Inferior parietal cortex (tissue), 1 donor: ENCODE measurements around the gene NOM1.
"Not testable (repeated sequence)": the region's sequence is repeated elsewhere in the genome, so short reads cannot be mapped to it uniquely, and the experiment has no call there.

Experiments used
- DNase-seq: peaks from one replicate; pipeline ENCODE4 v3.0.0-alpha.2; 2016; ENCODE audit errors: extremely low spot score

Gene NOM1

GRCh38 chr7:156949541-156950380, at the start of gene NOM1:
Gene NOM1, plus strand, starts transcription at chr7:156949712. Its CDS starts 26 bp downstream, at chr7:156949738.
- peak; percentile 87 for DNase-seq

- not testable (repeated sequence) for DNase-seq
Observed at GRCh38 chr7:156900093-156900492, 49.4 kb upstream of the NOM1 start.

GRCh38 chr7:156903232-156903909, 46.1 kb upstream of the NOM1 start:
- no peak for DNase-seq

- no peak for DNase-seq
Observed at GRCh38 chr7:156906200-156906649, 43.3 kb upstream of the NOM1 start.

GRCh38 chr7:156907656-156908055, 41.9 kb upstream of the NOM1 start:
- no peak for DNase-seq

GRCh38 chr7:156909574-156910252, 39.8 kb upstream of the NOM1 start:
- DNase-seq: not testable (repeated sequence)

- DNase-seq: no peak
Observed at GRCh38 chr7:156918635-156919034, 30.9 kb upstream of the NOM1 start.

- no peak for DNase-seq
Observed at GRCh38 chr7:156919132-156919713, 30.3 kb upstream of the NOM1 start.

GRCh38 chr7:156920076-156920475, 29.4 kb upstream of the NOM1 start:
- no peak for DNase-seq

- not testable (repeated sequence) for DNase-seq
Observed at GRCh38 chr7:156920487-156921373, 28.8 kb upstream of the NOM1 start.

GRCh38 chr7:156922304-156922703, 27.2 kb upstream of the NOM1 start:
- DNase-seq: not testable (repeated sequence)

- DNase-seq: not testable (repeated sequence)
Observed at GRCh38 chr7:156925821-156926220, 23.7 kb upstream of the NOM1 start.

GRCh38 chr7:156927571-156928405, 21.7 kb upstream of the NOM1 start:
- no peak for DNase-seq

GRCh38 chr7:156928406-156928747, 21.1 kb upstream of the NOM1 start:
- no peak for DNase-seq

- no peak for DNase-seq
Observed at GRCh38 chr7:156929789-156930539, 19.5 kb upstream of the NOM1 start.

GRCh38 chr7:156932006-156932405, 17.5 kb upstream of the NOM1 start:
- DNase-seq: no peak

- DNase-seq: no peak
Observed at GRCh38 chr7:156935250-156935649, 14.3 kb upstream of the NOM1 start.

- not testable (repeated sequence) for DNase-seq
Observed at GRCh38 chr7:156936766-156937165, 12.7 kb upstream of the NOM1 start.

- DNase-seq: no peak
Observed at GRCh38 chr7:156940421-156941122, 8.9 kb upstream of the NOM1 start.
